GM19372 (cell line): ENCODE results near the gene TAGLN.

Experiments
- ATAC-seq: cut with Tn5 transposase; IDR thresholded peaks from one replicate; pipeline ENCODE4 v1.9.1; 2021; ENCODE audit warnings: mild to moderate bottlenecking, low read depth, moderate library complexity; ENCODE audit not compliant: unreplicated experiment

TAGLN gene

GRCh38 chr11:117228091-117228490 is 28.9 kb downstream of the TAGLN start:
- no peak for ATAC-seq

GRCh38 chr11:117229411-117229810 is 30.2 kb downstream of the TAGLN start:
- no peak for ATAC-seq

GRCh38 chr11:117229931-117230285 is 30.7 kb downstream of the TAGLN start:
- ATAC-seq: no peak

GRCh38 chr11:117230286-117230961 is 31.3 kb downstream of the TAGLN start:
- no peak for ATAC-seq

- ATAC-seq: no peak
These were observed 32.0 kb downstream of the TAGLN start for GRCh38 chr11:117230999-117231841.

- no peak for ATAC-seq
These were observed 32.6 kb downstream of the TAGLN start, which contains the start of gene PCSK7 for GRCh38 chr11:117231842-117232091. Gene PCSK7, minus strand, starts transcription at chr11:117232073. Its CDS starts 2,229 bp downstream, at chr11:117229844.

GRCh38 chr11:117232092-117232878 is 33.1 kb downstream of the TAGLN start, which contains the start of gene RNF214:
Gene RNF214, plus strand, starts transcription at chr11:117232671. Its CDS starts 1,602 bp downstream, at chr11:117234273.
- ATAC-seq: peak; percentile 79

GRCh38 chr11:117232911-117233409 is 33.8 kb downstream of the TAGLN start:
- ATAC-seq: no peak

GRCh38 chr11:117238221-117238620 is 39.1 kb downstream of the TAGLN start:
- no peak for ATAC-seq

- ATAC-seq: no peak
These were observed 40.1 kb downstream of the TAGLN start for GRCh38 chr11:117239295-117239694.

GRCh38 chr11:117248341-117248740 is 49.2 kb downstream of the TAGLN start:
- no peak for ATAC-seq

- ATAC-seq: no peak
These were observed 50.4 kb downstream of the TAGLN start for GRCh38 chr11:117249571-117249970.

GRCh38 chr11:117251506-117251905 is 52.3 kb downstream of the TAGLN start:
- no peak for ATAC-seq

- no peak for ATAC-seq
These were observed 56.8 kb downstream of the TAGLN start for GRCh38 chr11:117255966-117256365.

- no peak for ATAC-seq
These were observed 57.4 kb downstream of the TAGLN start for GRCh38 chr11:117256573-117256972.
